Tracheal epithelial cell (primary cell): ENCODE measurements around the gene RHBDD2. TPM values are rescaled to one million over a fixed set of nuclear protein-coding genes. Genes with fewer than 3 reads are reported as not detected.

ENCODE experiments used
- total RNA-seq: library from RNA; depleted of rRNA; stranded (reverse); fragments of >200 nt; gene quantifications from 2 replicates; pipeline ENCODE4 v1.2.1, GENCODE V29; 2014

RHBDD2 gene
- total RNA-seq: 15.1 and 23.6 TPM in 2 replicates

DNA sequence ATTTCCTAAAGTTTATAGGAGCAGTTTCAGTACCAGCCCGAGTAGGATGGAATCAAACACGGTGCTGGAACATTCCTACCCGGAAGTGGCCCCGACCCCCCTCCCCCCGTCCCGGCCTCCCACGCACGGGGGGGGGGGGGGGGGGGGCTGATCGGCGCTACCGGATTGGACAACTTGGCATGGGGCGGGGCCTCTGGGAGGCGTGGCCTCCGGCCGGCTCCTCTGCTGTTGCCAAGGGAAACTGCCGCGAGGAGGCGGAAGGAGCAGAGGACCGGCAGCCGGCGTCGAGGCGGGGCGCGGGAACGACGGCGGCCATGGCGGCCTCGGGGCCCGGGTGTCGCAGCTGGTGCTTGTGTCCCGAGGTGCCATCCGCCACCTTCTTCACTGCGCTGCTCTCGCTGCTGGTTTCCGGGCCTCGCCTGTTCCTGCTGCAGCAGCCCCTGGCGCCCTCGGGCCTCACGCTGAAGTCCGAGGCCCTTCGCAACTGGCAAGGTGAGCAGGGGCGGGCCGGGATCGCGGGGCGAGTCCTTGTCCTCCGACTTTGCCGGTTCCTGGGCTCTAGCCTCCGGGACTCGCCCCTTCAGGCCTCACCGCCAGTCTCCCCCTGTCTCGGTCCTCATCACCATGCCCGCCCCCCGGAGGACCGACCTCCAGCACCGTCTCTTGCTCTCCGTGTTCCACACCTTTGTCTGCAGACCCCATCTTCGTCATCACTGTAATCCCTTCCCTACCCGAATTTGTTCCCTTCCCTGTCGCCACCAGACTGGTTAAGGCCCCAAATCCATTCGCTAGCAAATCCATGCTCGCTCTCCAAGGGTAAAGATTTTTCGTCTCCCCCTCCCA, at the start of gene RHBDD2:
Gene RHBDD2, plus strand, starts transcription at position 266 of the 843 bp plus-strand sequence. Its CDS starts 49 bp downstream, at position 315.

DNA sequence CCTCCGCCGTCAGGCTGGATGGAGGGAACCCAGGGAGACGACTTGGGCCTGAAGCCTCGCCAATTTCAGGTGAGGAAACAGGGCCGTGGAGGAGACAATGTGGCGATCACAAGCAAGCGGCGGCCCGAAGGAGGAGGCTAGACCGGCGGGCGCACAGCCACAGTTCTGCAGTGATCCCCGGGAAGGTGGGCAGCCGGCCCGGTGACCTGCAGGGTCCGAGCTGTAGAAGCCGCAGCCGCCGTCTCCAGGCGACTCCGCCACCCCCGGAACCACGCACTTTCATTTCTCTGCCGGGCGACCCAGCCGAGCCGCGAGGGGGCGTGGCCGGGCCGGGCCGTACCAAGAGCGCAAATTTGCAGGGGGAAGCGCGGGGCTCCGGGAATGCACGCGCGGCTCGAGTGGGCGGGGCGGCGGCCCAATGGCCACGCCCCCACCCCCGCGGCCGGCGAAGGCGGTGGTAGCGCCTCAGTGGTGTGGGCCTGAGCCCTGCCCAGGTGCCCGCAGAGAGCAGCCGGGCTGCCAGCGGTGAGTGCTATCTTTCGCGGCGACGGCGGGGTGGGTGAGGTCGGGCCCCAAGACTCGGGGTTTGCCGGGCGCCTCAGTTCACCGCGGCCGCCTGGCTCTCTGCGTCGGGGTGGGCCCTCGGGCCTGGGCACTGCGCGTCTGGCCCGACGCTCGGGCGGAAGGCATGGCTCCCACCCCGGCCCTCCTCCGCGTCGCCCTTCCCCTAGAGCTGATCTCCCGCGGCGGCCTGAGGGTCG, 36.0 kb downstream of the RHBDD2 start, which contains the start of gene POR:
Gene POR, plus strand, starts transcription at position 501 of the 761 bp plus-strand sequence. CDS start 38,847 bp downstream, outside the sequence.

Other genes with a start within 250 kb of the RHBDD2 start
- gene HIP1, start 140.1 kb upstream of the RHBDD2 start, total RNA-seq: 3.6 and 5.8 TPM in 2 replicates
- gene CCL26, start 106.8 kb upstream of the RHBDD2 start, total RNA-seq: not detected in 2 replicates
- gene CCL24, start 65.2 kb upstream of the RHBDD2 start, total RNA-seq: not detected in 2 replicates
- gene POR, start 36.1 kb downstream of the RHBDD2 start, total RNA-seq: 120 and 129 TPM in 2 replicates
- gene TMEM120A, start 115.6 kb downstream of the RHBDD2 start, total RNA-seq: 14.5 and 27.3 TPM in 2 replicates
- gene STYXL1, start 169.0 kb downstream of the RHBDD2 start, total RNA-seq: 35.0 and 50.8 TPM in 2 replicates
- 46.7 and 56.5 TPM in 2 replicates for gene MDH2, start 169.1 kb downstream of the RHBDD2 start, total RNA-seq